Stimulated activated naive CD8-positive, alpha-beta T cell treated with anti-CD3 and anti-CD28 coated beads, Interleukin-15, amount 100 ng/mL, for 72 hours (primary cell): ENCODE data around the gene MYO1A.
A peak's percentile ranks its signal among the peaks of the same experiment; 100 is the strongest.
"Not testable (repeated sequence)": the region's sequence is repeated elsewhere in the genome, so short reads cannot be mapped to it uniquely, and the experiment has no call there.

Source experiments
- ATAC-seq: fragments of 150-1000 bp; cut with Tn5 transposase; 2 replicates; pipeline ENCODE4 v1.10.0; 2021; ENCODE audit warnings: mild to moderate bottlenecking, moderate library complexity
- DNase-seq, 2 donors: peaks; one replicate each; pipeline ENCODE4 v3.0.0; 2021 to 2022
- H3K27ac Mint-ChIP-seq, 2 donors: one replicate each; pipeline ENCODE4 v1.8.0; 2022; ENCODE audit warnings: mild to moderate bottlenecking in 2 of 2, mixed read lengths in 2 of 2, moderate library complexity in 2 of 2
- H3K27me3 Mint-ChIP-seq: one replicate; pipeline ENCODE4 v1.8.0; 2022; ENCODE audit warnings: mixed read lengths
- H3K4me1 Mint-ChIP-seq: one replicate; pipeline ENCODE4 v1.8.0; 2022; ENCODE audit warnings: mild to moderate bottlenecking, mixed read lengths
- H3K4me3 Mint-ChIP-seq, 2 donors: one replicate each; pipeline ENCODE4 v1.8.0; 2022; ENCODE audit warnings: mild to moderate bottlenecking in 2 of 2, mixed read lengths in 2 of 2, moderate library complexity in 1 of 2
- H3K9me3 Mint-ChIP-seq, 2 donors: one replicate each; pipeline ENCODE4 v1.8.0; 2022; ENCODE audit warnings: mixed read lengths in 2 of 2

The MYO1A gene

GRCh38 chr12:56987551-56988053 is 62.3 kb downstream of the MYO1A start:
- Mint-ChIP-seq H3K9me3 (no peaks in the 10 kb centered on the region), H3K27ac (no peak overlapping the region), H3K27me3 (no peaks in the 10 kb centered on the region), H3K4me1 (peaks cover 26% of the 10 kb centered on the region), H3K4me3 (no peak overlapping the region)
- DNase-seq (peak; percentile 66), ATAC-seq (peak; percentile 78)

- Mint-ChIP-seq H3K4me1 (peaks cover 26% of the 10 kb centered on the region), H3K9me3 (no peaks in the 10 kb centered on the region), H3K27me3 (no peaks in the 10 kb centered on the region), H3K4me3 (no peak overlapping the region), H3K27ac (no peak overlapping the region)
- DNase-seq (no peak), ATAC-seq (no peak)
These were observed 62.9 kb downstream of the MYO1A start for GRCh38 chr12:56987011-56987410.

DNA sequence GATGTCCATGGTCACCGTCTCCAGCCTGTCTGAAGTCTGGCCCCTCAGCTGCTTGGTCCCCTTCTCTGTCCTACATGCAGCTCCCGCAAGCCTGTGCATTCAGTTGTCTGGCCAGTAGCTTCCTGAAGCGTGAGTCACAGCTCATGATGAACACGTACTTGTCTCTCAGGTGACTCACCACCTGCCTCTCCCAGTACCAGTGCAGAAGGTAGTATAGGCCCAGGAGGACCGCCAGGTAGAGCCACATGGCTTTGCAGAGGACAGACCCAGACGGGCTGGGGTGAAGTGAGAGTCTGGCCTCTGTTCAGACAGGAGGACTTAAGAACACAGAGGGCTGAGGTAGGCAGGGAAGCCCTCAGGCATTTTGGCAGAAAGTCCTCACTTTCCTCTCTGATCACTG is 64.2 kb downstream of the MYO1A start:
- H3K4me3 Mint-ChIP-seq, H3K27ac Mint-ChIP-seq, H3K27me3 Mint-ChIP-seq, DNase-seq, H3K9me3 Mint-ChIP-seq: not testable (repeated sequence)
- peaks cover 15% of the 10 kb centered on the region for H3K4me1 Mint-ChIP-seq
- ATAC-seq, result peak; percentile 72

DNA sequence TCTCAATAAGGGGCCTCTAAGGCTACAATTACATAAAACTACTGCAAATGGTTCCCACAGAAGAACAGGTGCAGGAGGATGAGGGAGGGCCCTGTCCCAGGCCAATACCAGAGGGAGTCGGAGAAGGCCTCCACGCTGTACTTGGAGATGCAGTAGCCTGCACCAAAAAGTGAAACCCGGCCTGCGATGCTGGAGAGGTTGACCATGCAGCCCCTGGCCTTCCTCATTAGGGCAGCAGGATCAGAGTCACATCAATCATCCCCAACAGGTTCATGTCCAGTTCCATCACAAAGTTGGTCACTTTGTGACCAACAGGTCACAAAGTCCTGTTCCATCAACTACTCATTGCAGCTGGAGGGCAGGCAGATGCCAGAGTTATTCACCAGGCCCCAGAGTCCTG is 66.5 kb downstream of the MYO1A start:
- DNase-seq (no peak), ATAC-seq (no peak)
- H3K4me1 Mint-ChIP-seq, result peaks cover 15% of the 10 kb centered on the region
- no peak overlapping the region for H3K4me3 Mint-ChIP-seq
- H3K9me3 Mint-ChIP-seq, result no peaks in the 10 kb centered on the region
- H3K27ac Mint-ChIP-seq, result peak overlapping the region in 1 of 2 donors; percentile 15
- H3K27me3 Mint-ChIP-seq, result no peaks in the 10 kb centered on the region

GRCh38 chr12:56982578-56983236 is 67.2 kb downstream of the MYO1A start:
- peaks cover 15% of the 10 kb centered on the region for H3K4me1 Mint-ChIP-seq
- not testable (repeated sequence) for H3K27me3 Mint-ChIP-seq, H3K4me3 Mint-ChIP-seq, H3K9me3 Mint-ChIP-seq, ATAC-seq, DNase-seq
- H3K27ac Mint-ChIP-seq, result peak overlapping the region in 1 of 2 donors; percentile 23

GRCh38 chr12:56980941-56981530 is 68.9 kb downstream of the MYO1A start:
- H3K4me1 Mint-ChIP-seq, result peaks cover 6% of the 10 kb centered on the region
- no peaks in the 10 kb centered on the region for H3K27me3 Mint-ChIP-seq
- DNase-seq (no peak), ATAC-seq (no peak)
- no peak overlapping the region for H3K4me3 Mint-ChIP-seq
- H3K9me3 Mint-ChIP-seq, result no peaks in the 10 kb centered on the region
- no peak overlapping the region for H3K27ac Mint-ChIP-seq

- no peaks in the 10 kb centered on the region for H3K4me1 Mint-ChIP-seq
- H3K9me3 Mint-ChIP-seq, result no peaks in the 10 kb centered on the region
- no peak overlapping the region for H3K27ac Mint-ChIP-seq
These were observed 69.7 kb downstream of the MYO1A start for GRCh38 chr12:56980268-56980667.

GRCh38 chr12:56979628-56980027 is 70.3 kb downstream of the MYO1A start:
- H3K27me3 Mint-ChIP-seq, result no peaks in the 10 kb centered on the region
- no peaks in the 10 kb centered on the region for H3K4me1 Mint-ChIP-seq
- no peaks in the 10 kb centered on the region for H3K9me3 Mint-ChIP-seq
- ATAC-seq (no peak), DNase-seq (no peak)
- H3K4me3 Mint-ChIP-seq, result no peak overlapping the region
- H3K27ac Mint-ChIP-seq, result no peak overlapping the region

More at GRCh38 chr12:56980268-56980667, 69.7 kb downstream of the MYO1A start:
- no peak for ATAC-seq
- Mint-ChIP-seq H3K4me3 (no peak overlapping the region), H3K27me3 (no peaks in the 10 kb centered on the region)
- no peak for DNase-seq
